Measurements from ENCODE around the gene SPDYE1.
A peak's percentile ranks its signal among the peaks of the same experiment; 100 is the strongest.
"Not testable (repeated sequence)": the region's sequence is repeated elsewhere in the genome, so short reads cannot be mapped to it uniquely, and the experiment has no call there.

The SPDYE1 gene

DNA sequence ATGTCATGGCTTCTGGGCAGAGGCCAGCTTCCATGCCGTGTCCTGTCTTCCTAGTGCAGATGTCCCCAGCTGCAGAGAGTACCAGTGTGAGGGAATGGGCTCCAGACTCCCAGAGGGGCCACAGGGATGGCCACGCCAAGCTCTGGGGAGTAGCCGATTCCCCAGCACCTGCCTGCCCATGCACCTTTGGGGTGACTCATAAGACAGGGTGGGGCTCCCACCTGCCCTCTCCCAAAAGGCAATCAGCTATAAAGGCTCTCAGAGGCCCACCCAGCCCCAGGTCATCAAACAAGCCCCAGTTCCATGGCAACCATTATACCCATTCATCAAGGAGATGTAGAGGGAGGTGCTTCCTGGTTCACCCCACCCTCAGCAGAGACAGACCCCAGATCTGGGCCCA, at the start of gene SPDYE1:
SPDYE1 (plus strand) TSS at position 366 of the 400 bp plus-strand sequence. CDS start 2,053 bp downstream, outside the sequence.
- in situ Hi-C loops (cut with HindIII; ENCODE audit: low sequenced_read_pairs): not testable (repeated sequence)

DNA sequence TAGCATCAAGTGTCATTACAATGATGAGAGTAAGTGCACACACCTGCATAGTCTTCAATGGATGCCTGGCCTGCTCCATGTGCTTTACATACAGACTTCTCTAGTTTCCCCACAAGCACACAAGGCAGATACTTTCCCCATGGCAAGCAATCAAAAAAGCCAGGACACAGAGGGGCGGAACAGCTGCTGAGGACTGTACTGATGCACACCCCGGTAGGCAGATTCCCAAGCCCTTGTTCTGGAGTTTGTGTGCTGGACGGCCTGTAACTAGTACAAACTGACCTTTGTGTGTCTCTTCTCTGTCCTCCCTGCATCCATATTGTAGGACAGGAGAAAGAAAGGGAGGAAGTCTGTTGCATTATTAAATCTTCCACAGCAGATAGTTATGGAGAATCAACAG, 45.7 kb upstream of the SPDYE1 start:
- in situ Hi-C loops (cut with HindIII; ENCODE audit: low sequenced_read_pairs): no loop called here

More for the DNA sequence above, at the start of gene SPDYE1:
- not testable (repeated sequence) for DNase-seq (ENCODE audit: low read depth, low spot score); H3K4me3 ChIP-seq (ENCODE audit: low read depth, low read length)

GRCh38 chr7:43953071-43953470, 44.6 kb upstream of the SPDYE1 start:
- TF ChIP-seq, protein P1, sequence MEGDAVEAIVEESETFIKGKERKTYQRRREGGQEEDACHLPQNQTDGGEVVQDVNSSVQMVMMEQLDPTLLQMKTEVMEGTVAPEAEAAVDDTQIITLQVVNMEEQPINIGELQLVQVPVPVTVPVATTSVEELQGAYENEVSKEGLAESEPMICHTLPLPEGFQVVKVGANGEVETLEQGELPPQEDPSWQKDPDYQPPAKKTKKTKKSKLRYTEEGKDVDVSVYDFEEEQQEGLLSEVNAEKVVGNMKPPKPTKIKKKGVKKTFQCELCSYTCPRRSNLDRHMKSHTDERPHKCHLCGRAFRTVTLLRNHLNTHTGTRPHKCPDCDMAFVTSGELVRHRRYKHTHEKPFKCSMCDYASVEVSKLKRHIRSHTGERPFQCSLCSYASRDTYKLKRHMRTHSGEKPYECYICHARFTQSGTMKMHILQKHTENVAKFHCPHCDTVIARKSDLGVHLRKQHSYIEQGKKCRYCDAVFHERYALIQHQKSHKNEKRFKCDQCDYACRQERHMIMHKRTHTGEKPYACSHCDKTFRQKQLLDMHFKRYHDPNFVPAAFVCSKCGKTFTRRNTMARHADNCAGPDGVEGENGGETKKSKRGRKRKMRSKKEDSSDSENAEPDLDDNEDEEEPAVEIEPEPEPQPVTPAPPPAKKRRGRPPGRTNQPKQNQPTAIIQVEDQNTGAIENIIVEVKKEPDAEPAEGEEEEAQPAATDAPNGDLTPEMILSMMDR (IDR thresholded peaks at IDR 0.05; ENCODE audit: low read depth, low read length): no peak
- no peak for DNase-seq (ENCODE audit: low read depth, low spot score)
- no peak overlapping the region for H3K4me3 ChIP-seq (ENCODE audit: low read depth, low read length)
- in situ Hi-C loops (cut with HindIII; ENCODE audit: low sequenced_read_pairs): no loop called here

More for the DNA sequence above, 45.7 kb upstream of the SPDYE1 start:
- no peak overlapping the region for H3K4me3 ChIP-seq (ENCODE audit: low read depth, low read length)
- TF ChIP-seq, protein P1 (IDR thresholded peaks at IDR 0.05; ENCODE audit: low read depth, low read length): no peak
- no peak for DNase-seq (ENCODE audit: low read depth, low spot score)

GRCh38 chr7:43954524-43955228, 43.0 kb upstream of the SPDYE1 start:
- in situ Hi-C loops (cut with HindIII; ENCODE audit: low sequenced_read_pairs): no loop called here
- H3K4me3 ChIP-seq (ENCODE audit: low read depth, low read length): no peak overlapping the region
- peak; percentile 55 for DNase-seq (ENCODE audit: low read depth, low spot score)
- TF ChIP-seq, protein P1 (IDR thresholded peaks at IDR 0.05; ENCODE audit: low read depth, low read length): peak; percentile 62

- no peak overlapping the region for H3K4me3 ChIP-seq (ENCODE audit: low read depth, low read length)
These were observed 41.7 kb upstream of the SPDYE1 start for GRCh38 chr7:43956027-43956426.

GRCh38 chr7:43960933-43961332, 36.8 kb upstream of the SPDYE1 start:
- DNase-seq (ENCODE audit: low read depth, low spot score): no peak
- TF ChIP-seq, protein P1 (IDR thresholded peaks at IDR 0.05; ENCODE audit: low read depth, low read length): no peak
- in situ Hi-C loops (cut with HindIII; ENCODE audit: low sequenced_read_pairs): no loop called here
- no peak overlapping the region for H3K4me3 ChIP-seq (ENCODE audit: low read depth, low read length)

More at GRCh38 chr7:43956027-43956426, 41.7 kb upstream of the SPDYE1 start:
- DNase-seq (ENCODE audit: low read depth, low spot score): no peak
- TF ChIP-seq, protein P1 (IDR thresholded peaks at IDR 0.05; ENCODE audit: low read depth, low read length): no peak
- in situ Hi-C loops (cut with HindIII; ENCODE audit: low sequenced_read_pairs): no loop called here

DNA sequence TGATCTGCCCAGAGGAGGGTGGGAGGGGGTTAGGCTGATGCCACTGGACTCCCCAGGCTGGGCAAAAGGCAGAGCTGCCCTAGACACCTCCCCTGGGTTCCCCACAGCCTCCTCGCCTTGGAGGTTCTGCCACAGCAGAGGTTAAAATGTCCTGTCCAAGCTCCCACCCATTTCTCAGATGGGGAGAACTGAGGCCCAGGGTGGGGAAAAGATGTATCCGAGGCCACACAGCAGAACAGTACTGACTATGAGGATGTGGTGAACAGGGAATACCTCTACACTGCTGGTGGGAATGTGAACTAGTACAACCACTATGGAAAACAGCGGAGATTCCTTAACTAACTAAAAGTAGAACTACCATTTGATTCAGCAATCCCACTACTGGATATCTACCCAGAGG, 31.3 kb upstream of the SPDYE1 start:
- DNase-seq (ENCODE audit: low read depth, low spot score); H3K4me3 ChIP-seq (ENCODE audit: low read depth, low read length); in situ Hi-C loops (cut with HindIII; ENCODE audit: low sequenced_read_pairs): not testable (repeated sequence)

- in situ Hi-C loops (cut with HindIII; ENCODE audit: low sequenced_read_pairs); H3K4me3 ChIP-seq (ENCODE audit: low read depth, low read length); DNase-seq (ENCODE audit: low read depth, low spot score): not testable (repeated sequence)
These were observed 29.3 kb upstream of the SPDYE1 start for GRCh38 chr7:43968172-43969040.

- H3K4me3 ChIP-seq (ENCODE audit: low read depth, low read length); DNase-seq (ENCODE audit: low read depth, low spot score); in situ Hi-C loops (cut with HindIII; ENCODE audit: low sequenced_read_pairs): not testable (repeated sequence)
These were observed 28.1 kb upstream of the SPDYE1 start for GRCh38 chr7:43969586-43969985.

- in situ Hi-C loops (cut with HindIII; ENCODE audit: low sequenced_read_pairs); DNase-seq (ENCODE audit: low read depth, low spot score); H3K4me3 ChIP-seq (ENCODE audit: low read depth, low read length): not testable (repeated sequence)
These were observed 27.0 kb upstream of the SPDYE1 start for GRCh38 chr7:43970698-43971097.

DNA sequence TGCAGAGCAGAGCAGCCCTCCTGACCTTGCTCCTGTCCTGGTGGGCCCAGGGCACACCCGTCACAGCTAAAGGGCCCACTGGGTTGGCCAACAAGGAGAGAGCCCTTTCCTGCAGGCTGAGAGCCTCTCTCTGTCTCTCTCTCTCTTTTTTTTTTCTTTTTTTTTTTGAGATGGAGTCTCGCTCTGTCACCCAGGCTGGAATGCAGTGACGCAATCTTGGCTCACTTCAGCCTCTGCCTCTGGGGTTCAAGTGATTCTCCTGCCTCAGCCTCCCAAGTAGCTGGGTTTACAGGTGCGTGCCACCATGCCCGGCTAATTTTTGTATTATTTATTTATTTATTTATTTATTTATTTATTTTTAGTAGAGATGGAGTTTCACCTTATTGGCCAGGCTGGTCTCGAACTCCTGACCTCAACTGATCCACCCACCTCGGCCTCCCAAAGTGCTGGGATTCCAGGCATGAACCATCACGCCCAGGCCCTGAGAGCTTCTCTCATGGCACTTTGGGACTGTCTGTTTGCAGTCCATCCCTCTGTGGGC, 23.6 kb upstream of the SPDYE1 start:
- DNase-seq (ENCODE audit: low read depth, low spot score); in situ Hi-C loops (cut with HindIII; ENCODE audit: low sequenced_read_pairs); H3K4me3 ChIP-seq (ENCODE audit: low read depth, low read length): not testable (repeated sequence)
